HL-60/S4 treated with phorbol 12-myristate 13-acetate at 8.2 ng/mL for 4 days and 3 days (cell line): ENCODE results near the gene REC8.

Source experiments
- in situ Hi-C: fragments of 300-500 bp; cut with MboI; formaldehyde crosslinking; loops from 2 replicates; pipeline ENCODE4 v1.15.0; 2022; ENCODE audit warnings: low sequenced_read_pairs

The REC8 gene

GRCh38 chr14:24181371-24182077 lies 9.6 kb downstream of the REC8 start:
- in situ Hi-C loops: no loop called here

GRCh38 chr14:24182110-24182882 lies 10.4 kb downstream of the REC8 start:
- in situ Hi-C loops: no loop called here

- in situ Hi-C loops: no loop called here
Measured at GRCh38 chr14:24183014-24183481, 11.2 kb downstream of the REC8 start.

GRCh38 chr14:24184104-24184970 lies 12.5 kb downstream of the REC8 start:
- in situ Hi-C loops: no loop called here

GRCh38 chr14:24185026-24185425 lies 13.1 kb downstream of the REC8 start:
- in situ Hi-C loops: no loop called here

GRCh38 chr14:24185741-24186140 lies 13.9 kb downstream of the REC8 start:
- in situ Hi-C loops: no loop called here

- in situ Hi-C loops: no loop called here
Measured at GRCh38 chr14:24186831-24187538, 15.1 kb downstream of the REC8 start.

GRCh38 chr14:24187539-24187915 lies 15.6 kb downstream of the REC8 start:
- in situ Hi-C loops: no loop called here

GRCh38 chr14:24188251-24189058 lies 16.6 kb downstream of the REC8 start, which contains the start of gene IPO4:
TSS of gene IPO4 (minus strand) at chr14:24188816. CDS start at chr14:24188787, 29 bp downstream.
- in situ Hi-C loops: no loop called here

- in situ Hi-C loops: no loop called here
Measured at GRCh38 chr14:24189059-24189375, 17.1 kb downstream of the REC8 start.

- in situ Hi-C loops: no loop called here
Measured at GRCh38 chr14:24189460-24189859, 17.6 kb downstream of the REC8 start.

GRCh38 chr14:24190416-24190815 lies 18.5 kb downstream of the REC8 start:
- in situ Hi-C loops: no loop called here

- in situ Hi-C loops: no loop called here
Measured at GRCh38 chr14:24192933-24193332, 21.1 kb downstream of the REC8 start.

- in situ Hi-C loops: no loop called here
Measured at GRCh38 chr14:24194186-24194872, 22.4 kb downstream of the REC8 start.

- in situ Hi-C loops: no loop called here
Measured at GRCh38 chr14:24194873-24195185, 22.9 kb downstream of the REC8 start.

- in situ Hi-C loops: no loop called here
Measured at GRCh38 chr14:24195186-24196070, 23.5 kb downstream of the REC8 start, which contains the start of gene TM9SF1. TSS of gene TM9SF1 (minus strand) at chr14:24195441. CDS start at chr14:24195019, 422 bp downstream.

- in situ Hi-C loops: no loop called here
Measured at GRCh38 chr14:24196071-24197055, 24.5 kb downstream of the REC8 start.
